BJ (cell line): Measurements from ENCODE around the gene PROK1. TPM values are rescaled to one million over a fixed set of nuclear protein-coding genes. Genes with fewer than 3 reads are reported as not detected.
"Not testable (repeated sequence)": the region's sequence is repeated elsewhere in the genome, so short reads cannot be mapped to it uniquely, and the experiment has no call there.

ENCODE experiments used
- CTCF ChIA-PET: fragments of 350-600 bp; formaldehyde crosslinking; extraction: SDS; loops from one replicate; lab custom pipeline; 2021; ENCODE audit warnings: antibody characterized with exemption, inconsistent platforms; lab: Yijun Ruan, JAX
- POLR2A ChIA-PET: fragments of 300-600 bp; sonication (Branson Sonifier 250); formaldehyde crosslinking; extraction: SDS; loops from one replicate; lab custom pipeline; 2021; ENCODE audit warnings: antibody characterized with exemption; lab: Charles Lee
- DNase-seq: peaks from one replicate; pipeline ENCODE4 v3.0.0-alpha.2; 2011; ENCODE audit warnings: low read depth
- H3K27me3 ChIP-seq: 2 replicates; pipeline ENCODE4 v1.6.0; 2011; ENCODE audit warnings: low read length; ENCODE audit not compliant: control insufficient read depth, insufficient read depth
- H3K36me3 ChIP-seq: 2 replicates; pipeline ENCODE4 v1.5.1; 2011; ENCODE audit warnings: low read length; ENCODE audit not compliant: control insufficient read depth, insufficient read depth
- H3K4me3 ChIP-seq: 2 replicates; pipeline ENCODE4 v1.5.1; 2011; ENCODE audit warnings: low read depth, mild to moderate bottlenecking, control low read depth, low read length
- CTCF ChIP-seq: IDR thresholded peaks from 2 replicates; pipeline ENCODE4 v1.5.1; 2011; ENCODE audit warnings: low read depth, mild to moderate bottlenecking, control low read depth, inconsistent platforms, low read length, moderate library complexity; ENCODE audit not compliant: insufficient read depth
- polyA plus RNA-seq: library from polyadenylated mRNA; depleted of rRNA; stranded (reverse); fragments of >200 nt; gene quantifications from 2 replicates; pipeline ENCODE4 v1.2.3, GENCODE V29; 2011

PROK1 gene
- polyA plus RNA-seq, 1 experiment, result not detected

DNA sequence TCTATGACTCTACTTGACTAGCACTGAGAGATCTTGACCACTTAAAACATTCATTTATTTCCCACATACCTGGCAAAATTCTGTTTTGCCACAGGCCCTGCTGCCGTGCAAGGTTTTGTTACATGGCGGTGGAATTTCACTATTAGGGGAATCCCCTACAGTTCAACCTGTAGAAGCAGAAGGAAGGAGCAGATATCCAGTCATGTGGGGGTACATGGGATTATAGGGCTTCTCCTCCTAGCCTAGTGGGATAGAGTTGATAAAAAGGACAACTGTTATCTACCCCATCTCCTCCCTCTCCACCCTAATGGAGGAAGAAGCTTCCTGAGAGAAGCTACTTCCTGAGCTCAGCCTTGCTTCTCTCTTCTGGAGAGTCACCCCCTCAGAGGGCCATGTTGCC lies 17.7 kb upstream of the PROK1 start:
- DNase-seq, result no peak
- CTCF ChIA-PET, result interaction anchor here (0.6 to 16.9 kb wide), 6 partner anchors 10 to 94 kb away, joined by 3 to 148 read pairs (median 4); partner anchors contain the start of genes LAMTOR5 and RBM15
- POLR2A ChIA-PET, result no interaction called here
- no peak for TF ChIP-seq CTCF
- Histone ChIP-seq H3K36me3 (no peaks in the 10 kb centered on the region), H3K27me3 (peaks cover 7% of the 10 kb centered on the region), H3K4me3 (no peak overlapping the region)

DNA sequence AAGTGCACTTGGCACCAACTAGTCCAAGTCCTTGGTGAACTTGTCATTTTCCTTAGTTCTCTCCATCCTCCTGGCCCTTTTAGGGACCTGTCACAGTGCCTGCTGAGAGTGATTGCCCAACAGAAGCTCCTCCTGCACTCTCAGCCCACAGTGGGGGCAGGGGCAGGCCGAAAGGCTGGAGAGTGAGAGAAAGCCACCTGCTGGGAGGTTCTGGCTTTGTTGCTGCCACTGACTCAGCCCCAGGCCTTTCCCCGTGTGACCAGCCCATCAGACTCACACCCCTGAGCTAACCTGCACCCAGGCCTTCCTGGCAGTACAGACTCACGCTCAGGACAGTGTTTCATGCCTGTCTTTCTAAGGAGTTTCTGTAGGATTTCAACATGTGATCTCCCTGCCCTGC lies 17.1 kb upstream of the PROK1 start:
- TF ChIP-seq CTCF, result peak; percentile 44
- ChIA-PET CTCF (interaction anchor here (0.6 to 16.9 kb wide), 10 partner anchors 10 to 95 kb away, joined by 3 to 148 read pairs (median 4); partner anchors contain the start of genes LAMTOR5, PROK1 and RBM15), POLR2A (interaction anchor here (0.6 kb wide), 1 partner anchor 124 kb away, joined by 5 read pairs; no protein-coding TSS in a partner anchor)
- H3K27me3 ChIP-seq, result peaks cover 7% of the 10 kb centered on the region
- H3K36me3 ChIP-seq, result no peaks in the 10 kb centered on the region
- no peak overlapping the region for H3K4me3 ChIP-seq
- no peak for DNase-seq

GRCh38 chr1:110434946-110435345 lies 16.0 kb upstream of the PROK1 start:
- CTCF ChIA-PET, result interaction anchor here (0.6 to 16.9 kb wide), 8 partner anchors 9 to 40 kb away, joined by 3 to 148 read pairs (median 4); partner anchors contain the start of gene PROK1
- peaks cover 6% of the 10 kb centered on the region for H3K27me3 ChIP-seq

DNA sequence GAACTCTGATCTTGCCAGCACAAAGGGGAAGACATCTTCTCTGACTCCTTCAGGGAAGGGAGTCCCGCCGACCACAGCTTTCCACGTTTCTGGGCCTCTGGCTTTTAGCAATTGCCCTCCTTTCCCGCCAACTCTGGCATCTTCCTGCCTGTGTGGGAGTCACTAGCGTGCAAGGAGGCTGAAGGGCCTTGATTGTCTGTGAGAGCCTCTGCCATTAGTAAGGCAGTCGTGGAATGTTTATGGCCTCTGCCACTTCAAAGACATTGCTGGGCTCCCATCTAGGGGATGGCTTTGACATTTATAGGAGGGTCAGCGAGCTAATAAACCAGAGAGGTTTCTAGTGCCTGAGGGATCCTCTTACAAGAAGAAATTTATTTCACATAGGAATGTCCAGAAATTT lies 14.3 kb upstream of the PROK1 start:
- H3K27me3 ChIP-seq, result peaks cover 1% of the 10 kb centered on the region
- no peak overlapping the region for H3K4me3 ChIP-seq
- no peak for TF ChIP-seq CTCF
- DNase-seq, result peak; percentile 95
- no peaks in the 10 kb centered on the region for H3K36me3 ChIP-seq
- ChIA-PET POLR2A (interaction anchor here (0.6 kb wide), 1 partner anchor 13 kb away, joined by 3 read pairs; no protein-coding TSS in a partner anchor), CTCF (interaction anchor here (1.0 to 16.9 kb wide), 7 partner anchors 8 to 235 kb away, joined by 3 to 148 read pairs (median 4); no protein-coding TSS in a partner anchor)

More at GRCh38 chr1:110434946-110435345, 16.0 kb upstream of the PROK1 start:
- no peaks in the 10 kb centered on the region for H3K36me3 ChIP-seq
- DNase-seq, result no peak
- POLR2A ChIA-PET, result no interaction called here
- H3K4me3 ChIP-seq, result no peak overlapping the region
- no peak for TF ChIP-seq CTCF

GRCh38 chr1:110437645-110438299 lies 13.2 kb upstream of the PROK1 start:
- CTCF ChIA-PET, result interaction anchor here (0.6 to 16.9 kb wide), 6 partner anchors 7 to 25 kb away, joined by 3 to 148 read pairs (median 4); no protein-coding TSS in a partner anchor
- DNase-seq, POLR2A ChIA-PET, H3K27me3 ChIP-seq, H3K4me3 ChIP-seq, H3K36me3 ChIP-seq: not testable (repeated sequence)
